ENCODE data around the gene MAP4K4. TPM values are rescaled to one million over a fixed set of nuclear protein-coding genes. Genes with fewer than 3 reads are reported as not detected.

The MAP4K4 gene
- total and polyA plus RNA-seq, 2 of the 13 experiments (the other 11 are each of a cell fraction or from before 2014, with no cell fraction given) = 105 to 264 TPM

DNA sequence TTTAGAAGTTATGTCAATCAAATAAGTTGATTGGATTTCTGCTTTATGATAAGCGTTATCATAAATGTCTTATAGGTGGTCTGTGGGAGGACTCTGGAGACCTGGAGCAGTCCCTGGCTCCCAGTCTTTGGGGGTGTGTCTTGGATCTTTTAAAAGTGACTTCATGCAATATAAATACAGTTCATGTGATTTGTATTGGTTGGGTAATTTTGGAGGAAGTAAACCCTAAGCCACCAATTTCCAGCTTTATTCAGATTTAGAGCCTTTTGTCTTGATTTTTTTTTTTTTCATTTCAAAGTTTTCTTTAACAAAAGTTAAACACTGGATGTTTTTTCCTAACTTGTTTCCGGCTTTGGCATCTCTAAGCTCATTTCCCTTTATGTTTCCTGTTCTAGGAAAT, 68.8 kb downstream of the MAP4K4 start:
- in situ Hi-C loops (cut with HindIII; ENCODE audit: extremely low pct_ligation_motif_present, low pct_unique_long_range_greater_than_20kb) (no loop called here), intact Hi-C loops (cut with micrococcal nuclease; ENCODE audit: unreplicated experiment) (loop anchor here (2.0 to 5.0 kb wide), 3 partner anchors 36 to 434 kb away; no protein-coding TSS in a partner anchor)
- Histone ChIP-seq H3K36me3 (replicated peaks in 1 of 2; ENCODE audit: control insufficient read depth in 1 of 2, insufficient read depth in 2 of 2, low read length in 2 of 2) (0 out of 5 replicates have a peak, but pooled peaks cover 0 to 1% of the 10 kb centered on the region in 2 experiments), H2AFZ (ENCODE audit: low read length) (no peak overlapping the region), H3K9ac (ENCODE audit: insufficient read depth, low read depth, low read length) (peak overlapping the region; percentile 57), H3K79me2 (ENCODE audit: insufficient read depth, low read length) (peaks cover 97% of the 10 kb centered on the region), H3K4me1 (ENCODE audit: insufficient read depth, low read length) (peaks cover 100% of the 10 kb centered on the region), H3K4me2 (ENCODE audit: low read depth, low read length) (peak overlapping the region; percentile 81), H3K4me3 (replicated peaks in 1 of 3; ENCODE audit: insufficient read depth in 1 of 3, low read depth in 2 of 3, low read length in 3 of 3) (peak overlapping the region; percentile 35 to 48 (median 48)), H3K27me3 (ENCODE audit: control insufficient read depth in 1 of 2, insufficient read depth in 2 of 2, low read length in 2 of 2) (no peaks in the 10 kb centered on the region), H4K20me1 (ENCODE audit: insufficient read depth, low read length) (peaks cover 67% of the 10 kb centered on the region), H3K27ac (ENCODE audit: extremely low read length, insufficient read depth, low read length) (peak overlapping the region; percentile 60), H3K9me3 (ENCODE audit: low read length) (no peaks in the 10 kb centered on the region)
- DNase-seq (ENCODE audit: low spot score) = no peak
- TF ChIP-seq, protein P1, sequence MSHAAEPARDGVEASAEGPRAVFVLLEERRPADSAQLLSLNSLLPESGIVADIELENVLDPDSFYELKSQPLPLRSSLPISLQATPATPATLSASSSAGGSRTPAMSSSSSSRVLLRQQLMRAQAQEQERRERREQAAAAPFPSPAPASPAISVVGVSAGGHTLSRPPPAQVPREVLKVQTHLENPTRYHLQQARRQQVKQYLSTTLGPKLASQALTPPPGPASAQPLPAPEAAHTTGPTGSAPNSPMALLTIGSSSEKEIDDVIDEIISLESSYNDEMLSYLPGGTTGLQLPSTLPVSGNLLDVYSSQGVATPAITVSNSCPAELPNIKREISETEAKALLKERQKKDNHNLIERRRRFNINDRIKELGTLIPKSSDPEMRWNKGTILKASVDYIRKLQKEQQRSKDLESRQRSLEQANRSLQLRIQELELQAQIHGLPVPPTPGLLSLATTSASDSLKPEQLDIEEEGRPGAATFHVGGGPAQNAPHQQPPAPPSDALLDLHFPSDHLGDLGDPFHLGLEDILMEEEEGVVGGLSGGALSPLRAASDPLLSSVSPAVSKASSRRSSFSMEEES (CRISPR knock-in tag; IDR thresholded peaks at IDR 0.05) = peak; percentile 61; the same call in 1 of the 2 replicates
- TF ChIP-seq SAP130 (CRISPR knock-in tag; IDR thresholded peaks at IDR 0.05; ENCODE audit: low read depth) = peak; percentile 4; the same call in 1 of the 2 replicates
- 0 out of 2 replicates have a peak, but pooled peaks have one; percentile 13 for TF ChIP-seq RBFOX2 (IDR thresholded peaks at IDR 0.05; ENCODE audit: low read depth, low read length)
- TF ChIP-seq EP300 (IDR thresholded peaks at IDR 0.05; ENCODE audit: low read depth in 2 of 2, low read length in 2 of 2) = 0 out of 4 replicates have a peak, but pooled peaks of 1 of the 2 experiments have one; percentile 9
- TF ChIP-seq EP300 (CRISPR knock-in tag; IDR thresholded peaks at IDR 0.05; ENCODE audit: borderline replicate concordance) = no peak
- 0 out of 2 replicates have a peak, but pooled peaks have one; percentile 15 for TF ChIP-seq RXRB (CRISPR knock-in tag; IDR thresholded peaks at IDR 0.05; ENCODE audit: borderline replicate concordance)
- TF ChIP-seq, protein P2, sequence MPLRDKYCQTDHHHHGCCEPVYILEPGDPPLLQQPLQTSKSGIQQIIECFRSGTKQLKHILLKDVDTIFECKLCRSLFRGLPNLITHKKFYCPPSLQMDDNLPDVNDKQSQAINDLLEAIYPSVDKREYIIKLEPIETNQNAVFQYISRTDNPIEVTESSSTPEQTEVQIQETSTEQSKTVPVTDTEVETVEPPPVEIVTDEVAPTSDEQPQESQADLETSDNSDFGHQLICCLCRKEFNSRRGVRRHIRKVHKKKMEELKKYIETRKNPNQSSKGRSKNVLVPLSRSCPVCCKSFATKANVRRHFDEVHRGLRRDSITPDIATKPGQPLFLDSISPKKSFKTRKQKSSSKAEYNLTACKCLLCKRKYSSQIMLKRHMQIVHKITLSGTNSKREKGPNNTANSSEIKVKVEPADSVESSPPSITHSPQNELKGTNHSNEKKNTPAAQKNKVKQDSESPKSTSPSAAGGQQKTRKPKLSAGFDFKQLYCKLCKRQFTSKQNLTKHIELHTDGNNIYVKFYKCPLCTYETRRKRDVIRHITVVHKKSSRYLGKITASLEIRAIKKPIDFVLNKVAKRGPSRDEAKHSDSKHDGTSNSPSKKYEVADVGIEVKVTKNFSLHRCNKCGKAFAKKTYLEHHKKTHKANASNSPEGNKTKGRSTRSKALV (CRISPR knock-in tag; IDR thresholded peaks at IDR 0.05) = no peak
- TF ChIP-seq, protein P3, sequence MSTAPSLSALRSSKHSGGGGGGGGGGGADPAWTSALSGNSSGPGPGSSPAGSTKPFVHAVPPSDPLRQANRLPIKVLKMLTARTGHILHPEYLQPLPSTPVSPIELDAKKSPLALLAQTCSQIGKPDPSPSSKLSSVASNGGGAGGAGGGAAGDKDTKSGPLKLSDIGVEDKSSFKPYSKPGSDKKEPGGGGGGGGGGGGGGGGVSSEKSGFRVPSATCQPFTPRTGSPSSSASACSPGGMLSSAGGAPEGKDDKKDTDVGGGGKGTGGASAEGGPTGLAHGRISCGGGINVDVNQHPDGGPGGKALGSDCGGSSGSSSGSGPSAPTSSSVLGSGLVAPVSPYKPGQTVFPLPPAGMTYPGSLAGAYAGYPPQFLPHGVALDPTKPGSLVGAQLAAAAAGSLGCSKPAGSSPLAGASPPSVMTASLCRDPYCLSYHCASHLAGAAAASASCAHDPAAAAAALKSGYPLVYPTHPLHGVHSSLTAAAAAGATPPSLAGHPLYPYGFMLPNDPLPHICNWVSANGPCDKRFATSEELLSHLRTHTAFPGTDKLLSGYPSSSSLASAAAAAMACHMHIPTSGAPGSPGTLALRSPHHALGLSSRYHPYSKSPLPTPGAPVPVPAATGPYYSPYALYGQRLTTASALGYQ (CRISPR knock-in tag; IDR thresholded peaks at IDR 0.05) = 0 out of 2 replicates have a peak, but pooled peaks have one; percentile 7
- 0 out of 2 replicates have a peak, but pooled peaks have one; percentile 8 for TF ChIP-seq ZSCAN22 (CRISPR knock-in tag; IDR thresholded peaks at IDR 0.05)
- TF ChIP-seq MTF1 (CRISPR knock-in tag; IDR thresholded peaks at IDR 0.05) = no peak
- TF ChIP-seq ZNF263 (CRISPR knock-in tag; IDR thresholded peaks at IDR 0.05) = 0 out of 2 replicates have a peak, but pooled peaks have one; percentile 53
- TF ChIP-seq POGZ (CRISPR knock-in tag; IDR thresholded peaks at IDR 0.05) = 0 out of 2 replicates have a peak, but pooled peaks have one; percentile 9
- TF ChIP-seq, protein P4, sequence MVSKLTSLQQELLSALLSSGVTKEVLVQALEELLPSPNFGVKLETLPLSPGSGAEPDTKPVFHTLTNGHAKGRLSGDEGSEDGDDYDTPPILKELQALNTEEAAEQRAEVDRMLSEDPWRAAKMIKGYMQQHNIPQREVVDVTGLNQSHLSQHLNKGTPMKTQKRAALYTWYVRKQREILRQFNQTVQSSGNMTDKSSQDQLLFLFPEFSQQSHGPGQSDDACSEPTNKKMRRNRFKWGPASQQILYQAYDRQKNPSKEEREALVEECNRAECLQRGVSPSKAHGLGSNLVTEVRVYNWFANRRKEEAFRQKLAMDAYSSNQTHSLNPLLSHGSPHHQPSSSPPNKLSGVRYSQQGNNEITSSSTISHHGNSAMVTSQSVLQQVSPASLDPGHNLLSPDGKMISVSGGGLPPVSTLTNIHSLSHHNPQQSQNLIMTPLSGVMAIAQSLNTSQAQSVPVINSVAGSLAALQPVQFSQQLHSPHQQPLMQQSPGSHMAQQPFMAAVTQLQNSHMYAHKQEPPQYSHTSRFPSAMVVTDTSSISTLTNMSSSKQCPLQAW (CRISPR knock-in tag; IDR thresholded peaks at IDR 0.05) = no peak
- TF ChIP-seq ZNF317 (CRISPR knock-in tag; IDR thresholded peaks at IDR 0.05) = 0 out of 2 replicates have a peak, but pooled peaks have one; percentile 17
- BruUV-seq (replicated peaks) = TSS peak; percentile 96
- ChIA-PET CTCF (ENCODE audit: low intra/inter-chr PET ratio, low total read pairs) (no interaction called here), POLR2A (interaction anchor here (0.7 to 2.6 kb wide), 19 partner anchors 9 to 458 kb away, joined by 3 to 21 read pairs (median 4); partner anchors contain the start of genes MAP4K4 and RNF149)
- WGBS (ENCODE audit: low lambda C conversion rate) = 63% methylated on average over 2 of the region's 2 CpGs
- FAIRE-seq = no peak
- ATAC-seq = no peak
